ENCODE measurements around the gene CDX1.

The CDX1 gene

DNA sequence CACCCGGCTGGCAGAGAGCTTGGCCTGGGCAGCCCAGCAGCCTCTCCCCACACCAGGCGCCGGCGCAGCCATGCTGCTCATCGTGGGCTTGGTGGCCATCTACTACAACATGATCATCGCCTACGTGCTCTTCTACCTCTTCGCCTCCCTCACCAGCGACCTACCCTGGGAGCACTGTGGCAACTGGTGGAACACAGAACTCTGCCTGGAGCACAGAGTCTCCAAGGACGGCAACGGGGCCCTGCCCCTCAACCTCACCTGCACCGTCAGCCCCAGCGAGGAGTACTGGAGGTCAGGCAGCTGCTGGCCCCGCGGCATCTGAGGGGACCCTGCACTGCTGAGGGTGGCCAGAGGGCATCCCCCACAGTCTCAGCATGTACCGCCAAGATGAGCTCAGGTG is 30.4 kb downstream of the CDX1 start:
- no peak for TF ChIP-seq GATA3 (IDR thresholded peaks at IDR 0.05; ENCODE audit: low read depth, low read length)
- TF ChIP-seq GATA2 (IDR thresholded peaks at IDR 0.05; ENCODE audit: low read depth, low read length): no peak

DNA sequence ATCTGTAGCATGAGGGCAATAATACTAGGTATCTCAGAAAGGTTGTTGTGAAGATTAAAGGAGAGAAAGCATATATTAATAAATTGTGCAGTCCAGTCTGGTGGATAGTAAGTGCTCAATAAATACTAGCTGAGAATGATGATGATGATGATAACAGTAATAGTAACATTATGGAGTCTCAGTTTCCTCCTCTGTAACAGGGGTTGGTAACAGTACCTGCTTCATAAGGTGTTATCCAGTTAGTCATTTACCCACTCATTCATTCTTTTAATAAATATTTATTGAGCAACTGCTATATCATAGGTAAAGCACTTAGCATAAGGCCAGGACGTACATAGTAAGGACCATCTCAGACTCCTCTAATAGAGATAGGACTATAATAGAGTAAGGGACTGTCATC is 30.9 kb downstream of the CDX1 start:
- TF ChIP-seq GATA3 (IDR thresholded peaks at IDR 0.05; ENCODE audit: low read depth, low read length) (no peak), GATA2 (IDR thresholded peaks at IDR 0.05; ENCODE audit: low read depth, low read length) (no peak)

DNA sequence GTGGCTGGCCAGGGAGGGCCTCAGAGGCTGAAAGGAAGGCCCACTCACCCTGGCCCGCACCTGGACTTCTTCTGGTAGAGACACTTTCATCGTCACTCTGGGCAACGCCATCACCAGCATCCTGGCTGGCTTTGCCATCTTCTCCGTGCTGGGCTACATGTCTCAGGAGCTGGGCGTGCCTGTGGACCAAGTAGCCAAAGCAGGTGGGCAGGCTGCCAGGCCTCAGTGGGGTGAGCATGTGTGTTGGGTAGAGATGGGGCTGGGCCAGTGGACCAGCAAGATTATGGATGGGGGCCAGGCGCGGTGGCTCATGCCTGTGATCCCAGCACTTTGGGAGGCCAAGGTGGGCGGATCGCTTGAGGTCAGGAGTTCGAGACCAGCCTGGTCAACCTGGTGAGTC is 35.9 kb downstream of the CDX1 start:
- TF ChIP-seq GATA2 (IDR thresholded peaks at IDR 0.05; ENCODE audit: low read depth, low read length) (no peak), GATA3 (IDR thresholded peaks at IDR 0.05; ENCODE audit: low read depth, low read length) (no peak)

DNA sequence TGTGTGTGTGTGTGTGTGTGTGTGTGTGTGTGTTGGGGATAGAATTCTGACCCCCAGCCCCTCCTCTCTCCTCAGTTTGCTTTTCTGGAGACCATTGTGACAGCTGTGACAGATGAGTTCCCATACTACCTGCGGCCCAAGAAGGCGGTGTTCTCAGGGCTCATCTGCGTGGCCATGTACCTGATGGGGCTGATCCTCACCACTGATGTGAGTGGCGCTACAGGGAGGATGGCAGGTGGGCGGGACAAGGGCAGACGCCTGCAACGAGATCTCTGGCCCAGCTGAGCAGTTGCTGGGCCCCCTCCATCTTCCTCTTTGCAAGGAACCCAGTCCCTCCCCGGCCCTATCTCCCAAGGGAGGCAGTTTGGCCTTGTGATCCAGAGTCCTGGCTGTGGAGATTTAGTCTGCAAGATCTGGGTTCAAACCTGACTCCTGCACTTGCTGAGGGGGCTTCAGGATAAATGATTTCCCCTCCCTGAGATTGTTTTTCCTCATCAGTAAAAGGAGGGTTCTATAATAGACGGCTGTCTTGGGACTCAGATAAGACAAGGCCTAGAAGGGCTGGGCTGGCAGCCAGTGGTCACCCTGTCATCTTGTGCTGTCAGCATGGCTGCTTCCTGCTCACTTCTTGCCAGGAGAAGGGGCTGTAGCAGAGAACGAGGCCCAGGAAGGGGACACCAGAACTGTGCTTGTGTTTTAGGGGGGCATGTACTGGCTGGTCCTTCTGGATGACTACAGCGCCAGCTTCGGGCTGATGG is 37.4 kb downstream of the CDX1 start:
- TF ChIP-seq GATA2 (IDR thresholded peaks at IDR 0.05; ENCODE audit: low read depth, low read length) (no peak), GATA3 (IDR thresholded peaks at IDR 0.05; ENCODE audit: low read depth, low read length) (no peak)

DNA sequence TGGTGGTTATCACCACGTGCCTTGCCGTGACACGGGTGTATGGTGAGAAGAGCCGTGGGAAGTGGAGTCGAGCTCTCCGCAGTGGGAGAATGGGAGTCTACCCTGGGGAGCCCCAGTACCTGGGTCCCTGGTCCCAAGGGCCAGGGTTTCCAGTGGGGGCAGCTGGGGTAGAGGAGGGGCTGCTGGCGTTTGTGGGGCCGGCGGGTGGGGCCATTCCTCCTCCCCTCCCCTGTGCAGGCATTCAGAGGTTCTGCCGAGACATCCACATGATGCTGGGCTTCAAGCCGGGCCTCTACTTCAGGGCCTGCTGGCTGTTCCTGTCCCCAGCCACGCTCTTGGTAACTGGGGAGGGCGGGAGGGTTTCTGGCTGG is 38.0 kb downstream of the CDX1 start:
- TF ChIP-seq GATA2 (IDR thresholded peaks at IDR 0.05; ENCODE audit: low read depth, low read length): no peak
- TF ChIP-seq GATA3 (IDR thresholded peaks at IDR 0.05; ENCODE audit: low read depth, low read length): no peak

DNA sequence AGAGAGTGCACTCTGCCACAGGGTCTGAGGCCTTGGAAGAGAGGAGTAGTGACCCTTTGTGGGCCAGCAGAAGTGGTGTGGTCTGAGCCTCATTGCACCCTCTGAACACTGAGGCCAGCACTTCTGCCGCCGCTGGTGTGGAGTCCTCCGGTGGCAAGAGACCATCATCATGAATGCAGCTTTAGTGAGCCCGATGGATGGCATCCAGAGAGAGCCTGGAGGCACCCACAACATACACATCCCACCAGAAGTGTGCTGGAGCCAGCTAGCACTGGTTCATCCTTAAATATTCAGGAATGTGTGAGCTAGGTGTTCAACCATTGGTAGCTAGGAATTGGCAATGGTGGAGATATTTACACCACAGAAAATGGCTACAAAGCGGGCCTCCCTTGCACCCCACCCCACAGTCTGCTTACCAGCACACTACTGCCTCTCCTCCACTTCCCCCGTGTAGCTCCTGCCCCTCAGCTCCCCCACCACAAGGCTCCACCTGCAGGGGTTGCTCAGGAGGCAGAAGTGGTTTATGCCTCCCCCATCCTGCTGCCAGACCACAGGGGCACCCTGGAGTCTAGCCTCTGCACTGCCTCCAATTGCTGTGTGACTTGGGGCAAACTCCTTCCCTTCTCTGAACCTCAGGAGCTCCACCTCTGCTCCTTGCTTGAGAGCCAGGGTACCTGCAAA is 39.7 kb downstream of the CDX1 start:
- TF ChIP-seq GATA3 (IDR thresholded peaks at IDR 0.05; ENCODE audit: low read depth, low read length): no peak
- no peak for TF ChIP-seq GATA2 (IDR thresholded peaks at IDR 0.05; ENCODE audit: low read depth, low read length)

DNA sequence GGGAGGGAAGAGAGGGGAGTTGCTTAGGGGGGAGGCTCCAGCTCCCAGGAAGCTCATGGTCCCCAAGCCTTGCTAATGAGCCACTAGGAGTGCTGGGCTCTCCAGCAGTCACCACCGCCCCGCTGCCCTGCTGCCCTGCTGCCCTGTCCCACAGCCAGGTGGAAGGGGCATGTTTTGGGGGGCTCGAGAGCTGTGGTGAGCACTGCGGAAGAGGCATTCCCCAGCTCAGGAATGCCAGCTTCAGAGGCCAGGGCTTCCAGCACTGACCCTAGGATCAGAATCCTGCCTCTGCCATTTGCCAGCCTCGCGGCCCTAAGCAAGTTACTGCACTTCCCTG is 40.2 kb downstream of the CDX1 start:
- TF ChIP-seq GATA2 (IDR thresholded peaks at IDR 0.05; ENCODE audit: low read depth, low read length): no peak
- no peak for TF ChIP-seq GATA3 (IDR thresholded peaks at IDR 0.05; ENCODE audit: low read depth, low read length)

DNA sequence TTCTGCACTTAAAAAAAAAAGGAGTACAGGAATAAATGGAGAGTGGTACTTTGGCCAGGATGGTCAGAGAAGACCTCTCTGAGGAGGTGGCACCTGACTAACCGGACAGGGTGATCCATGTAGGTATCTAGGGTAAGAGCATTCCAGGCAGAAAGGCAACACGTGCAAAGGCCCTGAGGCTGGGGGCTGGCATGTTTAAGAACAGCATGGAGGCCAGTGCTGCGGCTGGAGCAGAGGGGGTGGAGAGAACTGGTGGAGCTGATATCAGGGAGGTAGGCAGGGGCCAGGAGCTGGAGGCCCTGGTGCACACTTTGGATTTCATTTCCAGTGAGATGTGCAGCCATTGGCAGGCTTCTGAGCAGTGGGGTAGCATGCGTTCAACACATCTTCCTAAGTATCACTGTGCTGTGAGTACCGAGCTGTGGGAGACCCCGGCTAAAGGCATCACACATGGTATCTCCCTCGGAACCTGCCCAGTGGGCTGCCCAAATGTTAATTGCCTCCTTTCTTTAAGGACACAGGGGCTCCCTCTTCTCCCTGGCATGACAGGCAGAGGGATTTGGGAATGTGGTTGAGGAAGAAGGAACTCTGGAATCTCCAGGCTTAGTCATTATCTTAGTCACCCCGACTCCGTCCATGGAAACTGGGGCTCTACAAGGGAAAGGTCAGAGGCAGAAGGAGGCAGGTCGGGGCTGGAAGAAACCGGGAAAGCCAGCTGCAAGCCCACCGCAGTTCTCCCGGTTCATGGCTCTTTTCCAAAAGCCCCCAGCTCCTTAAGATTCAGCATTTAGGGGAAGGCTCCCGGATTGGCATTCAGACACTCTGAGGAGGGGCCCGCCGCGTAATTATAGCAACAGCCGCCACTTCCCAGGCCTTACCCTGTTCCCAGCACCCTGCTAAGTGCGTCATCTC is 41.9 kb downstream of the CDX1 start:
- no peak for TF ChIP-seq GATA3 (IDR thresholded peaks at IDR 0.05; ENCODE audit: low read depth, low read length)
- no peak for TF ChIP-seq GATA2 (IDR thresholded peaks at IDR 0.05; ENCODE audit: low read depth, low read length)

DNA sequence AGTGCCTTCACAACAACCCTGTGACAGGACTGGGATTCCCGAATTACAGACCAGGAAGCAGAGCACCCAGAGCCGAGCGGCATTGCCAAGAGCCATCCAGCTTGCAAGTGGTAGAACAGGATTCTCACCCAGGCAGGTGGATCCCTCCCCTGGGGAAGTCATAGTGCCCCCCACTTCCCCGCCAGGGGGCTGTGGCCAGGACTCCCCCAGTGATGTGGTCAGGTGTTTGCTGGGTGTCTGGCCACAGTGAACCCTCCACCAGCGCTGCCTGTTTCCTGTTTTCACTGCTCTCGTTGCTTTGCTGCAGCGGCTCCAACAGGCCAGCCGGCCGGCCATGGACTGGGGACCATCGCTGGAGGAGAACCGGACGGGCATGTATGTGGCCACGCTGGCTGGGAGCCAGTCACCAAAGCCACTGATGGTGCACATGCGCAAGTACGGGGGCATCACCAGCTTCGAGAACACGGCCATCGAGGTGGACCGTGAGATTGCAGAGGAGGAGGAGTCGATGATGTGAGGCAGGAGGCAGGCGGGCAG is 42.6 kb downstream of the CDX1 start:
- no peak for TF ChIP-seq GATA2 (IDR thresholded peaks at IDR 0.05; ENCODE audit: low read depth, low read length)
- no peak for TF ChIP-seq GATA3 (IDR thresholded peaks at IDR 0.05; ENCODE audit: low read depth, low read length)

DNA sequence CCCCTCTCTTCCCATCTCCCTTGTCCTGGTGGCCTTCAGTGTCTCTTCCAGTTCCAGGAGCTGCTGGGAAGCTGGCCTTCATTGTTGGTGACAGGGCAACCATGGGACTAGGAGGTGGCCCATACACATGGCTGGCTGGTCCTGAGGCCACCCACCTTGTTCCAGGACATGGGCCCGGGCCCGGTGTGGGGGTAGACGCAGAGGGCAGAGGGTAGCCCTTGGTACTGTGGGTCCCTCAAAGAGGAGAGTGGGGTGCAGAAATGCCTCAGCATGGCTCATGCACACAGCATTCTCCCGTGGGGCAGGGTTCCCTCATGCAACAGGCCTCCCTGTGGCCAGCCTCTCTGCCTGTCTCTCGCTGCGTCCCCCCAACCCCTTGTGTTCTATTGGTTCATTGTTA is 44.1 kb downstream of the CDX1 start:
- TF ChIP-seq GATA3 (IDR thresholded peaks at IDR 0.05; ENCODE audit: low read depth, low read length) (no peak), GATA2 (IDR thresholded peaks at IDR 0.05; ENCODE audit: low read depth, low read length) (no peak)

DNA sequence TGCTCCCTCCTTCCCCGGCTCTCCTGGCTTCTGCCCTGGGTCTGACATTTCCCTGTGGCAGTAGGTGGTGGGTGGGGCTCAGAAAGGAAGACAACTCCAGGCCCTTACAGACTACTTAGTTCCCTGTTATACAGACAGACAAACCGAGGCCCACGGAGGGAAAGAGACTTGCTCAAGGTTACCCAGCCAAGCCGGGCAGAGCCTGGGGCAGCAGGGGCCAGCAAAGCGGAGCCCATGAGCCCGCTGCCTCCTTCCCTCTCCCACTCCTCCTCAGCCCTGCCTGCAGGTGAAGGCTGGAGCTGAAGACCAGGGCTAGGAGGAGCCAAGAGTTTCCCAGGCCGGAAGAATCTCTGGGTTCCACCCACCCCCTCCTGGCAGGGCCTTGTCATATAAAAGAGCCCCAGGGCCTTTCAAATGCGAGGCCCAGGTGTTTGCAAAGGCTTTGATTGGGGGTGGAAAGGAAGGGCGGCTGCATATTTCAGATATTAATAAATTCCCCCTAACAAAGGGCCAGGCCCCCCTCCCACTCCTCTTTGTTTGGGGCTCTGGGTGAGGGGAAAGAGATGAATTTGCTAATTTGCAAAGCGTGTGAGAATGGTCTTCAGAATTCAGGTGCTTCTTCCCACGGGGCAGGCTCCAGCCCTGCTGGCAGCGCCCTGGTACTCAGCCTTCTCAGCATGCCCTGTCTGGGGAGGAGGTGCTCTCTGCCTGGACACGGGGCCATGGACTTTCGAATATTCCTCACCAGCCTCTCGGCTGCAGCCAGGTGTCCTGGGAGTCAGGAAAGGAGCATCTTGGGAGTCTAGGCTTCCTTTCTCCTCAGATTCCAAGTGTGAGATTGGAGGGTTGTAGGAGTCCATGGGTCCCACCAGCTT is 44.8 kb downstream of the CDX1 start:
- TF ChIP-seq GATA2 (IDR thresholded peaks at IDR 0.05; ENCODE audit: low read depth, low read length): no peak
- TF ChIP-seq GATA3 (IDR thresholded peaks at IDR 0.05; ENCODE audit: low read depth, low read length): no peak

DNA sequence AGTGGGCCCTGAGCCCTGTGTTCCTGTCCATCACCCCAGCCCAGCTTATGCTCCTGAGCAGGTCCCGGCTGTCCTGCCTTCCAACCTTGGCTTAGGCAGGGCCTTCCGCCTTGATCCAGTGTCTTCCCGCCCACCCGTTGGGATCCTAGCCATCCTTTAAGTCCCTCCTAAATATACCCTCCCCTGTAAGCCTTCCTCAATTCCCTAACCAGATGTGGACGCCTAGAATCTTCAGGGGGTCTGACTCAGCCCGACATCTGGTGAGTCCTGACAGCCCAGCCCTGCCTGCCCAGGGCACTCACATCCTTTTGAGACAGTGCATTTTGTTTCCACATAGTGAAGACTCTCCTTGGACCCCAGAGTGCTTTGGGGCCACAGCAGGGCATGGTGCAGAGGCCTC is 47.0 kb downstream of the CDX1 start:
- TF ChIP-seq GATA2 (IDR thresholded peaks at IDR 0.05; ENCODE audit: low read depth, low read length) (no peak), GATA3 (IDR thresholded peaks at IDR 0.05; ENCODE audit: low read depth, low read length) (no peak)

DNA sequence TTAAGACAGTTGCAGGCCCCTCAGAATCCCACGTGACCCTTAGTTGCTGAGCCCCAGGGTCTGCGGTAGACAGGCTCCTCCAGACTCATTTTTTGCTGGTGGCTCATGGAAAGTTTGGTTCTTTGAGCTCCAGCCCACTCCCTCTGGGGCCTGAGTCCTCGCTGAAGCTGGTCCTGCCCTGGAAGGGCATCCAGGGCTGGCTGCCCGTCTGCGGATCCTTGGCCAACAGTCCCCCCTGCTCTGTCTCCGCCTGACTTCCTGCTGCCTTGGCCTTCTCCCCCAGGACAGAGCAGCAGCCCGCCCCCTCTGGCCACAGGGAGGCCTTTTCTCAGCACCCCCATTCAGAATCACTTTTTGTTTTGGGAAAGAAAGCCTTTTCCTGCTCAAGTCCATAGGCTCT is 47.7 kb downstream of the CDX1 start:
- TF ChIP-seq GATA2 (IDR thresholded peaks at IDR 0.05; ENCODE audit: low read depth, low read length) (no peak), GATA3 (IDR thresholded peaks at IDR 0.05; ENCODE audit: low read depth, low read length) (no peak)

All from SH-SY5Y (cell line).